Endothelial cell of umbilical vein (primary cell): ENCODE results near the gene LHCGR.

Experiments
- EZH2 ChIP-seq: IDR thresholded peaks from 2 replicates; pipeline ENCODE4 v1.6.1; 2012; ENCODE audit warnings: borderline replicate concordance, low read depth, mild to moderate bottlenecking, moderate library complexity, low read length, inconsistent platforms; ENCODE audit not compliant: severe bottlenecking
- FOS ChIP-seq: IDR thresholded peaks from 2 replicates; pipeline ENCODE4 v1.6.1; 2011; ENCODE audit warnings: mild to moderate bottlenecking, low read length, moderate library complexity, borderline replicate concordance; ENCODE audit not compliant: insufficient read depth
- GATA2 ChIP-seq: IDR thresholded peaks from 2 replicates; pipeline ENCODE4 v1.7.0; 2011; ENCODE audit warnings: low read depth, mild to moderate bottlenecking, moderate library complexity, mixed read lengths, low read length; ENCODE audit not compliant: insufficient read length, insufficient read depth
- JUN ChIP-seq: IDR thresholded peaks from 2 replicates; pipeline ENCODE4 v1.6.1; 2011; ENCODE audit warnings: borderline replicate concordance, low read depth; ENCODE audit not compliant: insufficient read length, insufficient read depth
- MYC ChIP-seq: IDR thresholded peaks from one replicate; pipeline ENCODE4 v1.6.1; 2011; ENCODE audit warnings: mild to moderate bottlenecking, low read depth, low read length
- POLR2A ChIP-seq: IDR thresholded peaks from 2 replicates; pipeline ENCODE4 v1.6.1; 2012; ENCODE audit warnings: low read depth, mild to moderate bottlenecking, control low read depth, low read length
- POLR2AphosphoS5 ChIP-seq: IDR thresholded peaks from 2 replicates; pipeline ENCODE4 v1.6.1; 2012; ENCODE audit warnings: low read depth, mild to moderate bottlenecking, control low read depth, low read length, moderate library complexity; ENCODE audit not compliant: insufficient read depth
- TF ChIP-seq, protein P1 (sequence below), 2 donors: IDR thresholded peaks; 1 replicate in 1 of 2; 2 replicates in 1 of 2; pipeline ENCODE4 v1.5.1; 2011; ENCODE audit warnings: low read length in 2 of 2, mild to moderate bottlenecking in 2 of 2, moderate library complexity in 2 of 2, control low read depth in 1 of 2, inconsistent platforms in 1 of 2, low read depth in 1 of 2; ENCODE audit not compliant: insufficient read depth in 1 of 2; ENCODE audit errors: extremely low read depth in 1 of 2
- TF ChIP-seq, protein P2 (sequence below): IDR thresholded peaks from 2 replicates; pipeline ENCODE4 v1.6.1; 2011; ENCODE audit not compliant: insufficient read depth, insufficient read length

DNA sequence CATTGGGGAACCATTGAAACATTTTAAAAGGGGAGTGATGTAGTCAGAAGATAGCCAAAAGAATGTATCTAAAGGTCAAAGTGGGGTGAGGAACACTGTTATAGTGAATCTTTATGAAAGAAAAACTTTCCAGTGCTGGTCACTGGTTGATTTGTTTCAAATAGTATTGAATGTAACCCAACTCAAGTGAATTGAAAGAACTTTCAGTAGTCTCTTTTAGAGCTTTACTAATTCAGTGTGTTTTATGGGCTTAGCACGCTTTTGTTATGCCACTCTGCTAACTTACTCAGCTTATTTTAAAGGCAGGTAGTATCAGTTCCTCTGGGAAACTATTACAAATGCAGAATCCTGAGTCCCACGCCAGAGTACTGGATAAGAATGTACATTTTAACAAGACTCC lies 80.6 kb downstream of the LHCGR start:
- no peak for TF ChIP-seq POLR2AphosphoS5
- TF ChIP-seq POLR2A: no peak
- TF ChIP-seq, protein P1, sequence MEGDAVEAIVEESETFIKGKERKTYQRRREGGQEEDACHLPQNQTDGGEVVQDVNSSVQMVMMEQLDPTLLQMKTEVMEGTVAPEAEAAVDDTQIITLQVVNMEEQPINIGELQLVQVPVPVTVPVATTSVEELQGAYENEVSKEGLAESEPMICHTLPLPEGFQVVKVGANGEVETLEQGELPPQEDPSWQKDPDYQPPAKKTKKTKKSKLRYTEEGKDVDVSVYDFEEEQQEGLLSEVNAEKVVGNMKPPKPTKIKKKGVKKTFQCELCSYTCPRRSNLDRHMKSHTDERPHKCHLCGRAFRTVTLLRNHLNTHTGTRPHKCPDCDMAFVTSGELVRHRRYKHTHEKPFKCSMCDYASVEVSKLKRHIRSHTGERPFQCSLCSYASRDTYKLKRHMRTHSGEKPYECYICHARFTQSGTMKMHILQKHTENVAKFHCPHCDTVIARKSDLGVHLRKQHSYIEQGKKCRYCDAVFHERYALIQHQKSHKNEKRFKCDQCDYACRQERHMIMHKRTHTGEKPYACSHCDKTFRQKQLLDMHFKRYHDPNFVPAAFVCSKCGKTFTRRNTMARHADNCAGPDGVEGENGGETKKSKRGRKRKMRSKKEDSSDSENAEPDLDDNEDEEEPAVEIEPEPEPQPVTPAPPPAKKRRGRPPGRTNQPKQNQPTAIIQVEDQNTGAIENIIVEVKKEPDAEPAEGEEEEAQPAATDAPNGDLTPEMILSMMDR (IDR thresholded peaks at IDR 0.05; ENCODE audit: extremely low read depth in 1 of 2, insufficient read depth in 1 of 2, low read depth in 1 of 2, low read length in 2 of 2): no peak
- no peak for TF ChIP-seq EZH2
- TF ChIP-seq, protein P2, sequence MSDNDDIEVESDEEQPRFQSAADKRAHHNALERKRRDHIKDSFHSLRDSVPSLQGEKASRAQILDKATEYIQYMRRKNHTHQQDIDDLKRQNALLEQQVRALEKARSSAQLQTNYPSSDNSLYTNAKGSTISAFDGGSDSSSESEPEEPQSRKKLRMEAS: no peak
- no peak for TF ChIP-seq FOS
- TF ChIP-seq GATA2: no peak
- no peak for TF ChIP-seq JUN
- TF ChIP-seq MYC: no peak
